GM19043 (cell line): ENCODE results near the gene INF2.
"Not testable (repeated sequence)": the region's sequence is repeated elsewhere in the genome, so short reads cannot be mapped to it uniquely, and the experiment has no call there.

ENCODE experiments used
- ATAC-seq: cut with Tn5 transposase; IDR thresholded peaks from one replicate; pipeline ENCODE4 v1.9.1; 2021; ENCODE audit warnings: low read depth; ENCODE audit not compliant: unreplicated experiment

Gene INF2

DNA sequence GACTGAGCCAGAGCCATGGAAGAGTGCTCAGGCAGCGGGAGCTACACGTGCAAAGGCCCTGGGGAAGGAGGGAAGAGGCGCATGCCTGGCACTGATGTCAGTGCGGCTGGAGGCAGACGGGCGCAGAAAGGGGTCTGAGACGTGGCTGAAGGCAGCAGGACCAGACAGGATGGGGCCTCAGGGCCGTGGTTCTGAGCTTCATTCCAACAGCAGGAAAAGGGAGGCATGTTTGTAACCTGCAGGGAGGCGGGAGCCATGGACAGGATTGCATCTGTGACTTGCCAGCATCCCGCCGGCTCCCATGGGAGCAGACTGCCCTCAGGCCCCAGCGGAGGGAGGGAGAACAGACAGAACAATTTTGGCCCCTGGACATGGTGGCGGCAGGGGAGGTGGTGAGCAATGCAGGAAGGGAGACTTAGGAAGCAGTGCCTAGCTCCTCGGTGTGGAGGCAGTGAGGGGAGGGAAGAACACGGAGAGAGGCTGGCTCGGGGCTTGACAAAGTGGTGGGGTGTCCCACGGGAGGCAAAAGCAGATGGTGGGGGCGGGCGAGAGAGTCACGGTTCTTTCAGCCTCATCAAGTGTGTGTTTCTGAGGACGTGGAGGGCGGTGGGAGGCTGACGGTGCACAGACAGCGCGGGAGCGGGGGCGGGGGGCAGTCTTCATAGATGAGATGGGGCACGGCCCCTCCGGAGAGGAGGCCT, 33.3 kb upstream of the INF2 start:
- ATAC-seq, result no peak

DNA sequence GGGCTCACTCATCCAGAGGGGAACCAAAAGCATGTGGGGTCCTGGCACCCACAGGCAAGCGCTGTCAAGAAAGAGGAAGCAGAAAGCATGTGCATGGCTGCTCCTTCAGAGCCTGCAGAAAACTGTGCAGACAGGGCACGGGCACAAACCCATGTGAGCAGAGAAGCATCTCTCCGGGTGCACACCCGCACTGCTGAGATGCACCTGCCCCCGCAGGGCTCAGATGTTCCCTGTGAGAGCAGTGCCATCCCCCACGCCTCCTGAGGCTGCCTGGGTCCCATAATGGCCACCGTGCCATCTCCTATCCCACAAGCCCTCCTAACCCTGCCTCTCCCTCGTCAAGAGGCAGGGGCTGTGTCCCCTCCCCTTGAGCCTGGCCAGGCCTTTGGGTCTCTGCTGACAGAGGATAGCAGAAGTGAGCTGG, 32.3 kb upstream of the INF2 start:
- ATAC-seq, result no peak

DNA sequence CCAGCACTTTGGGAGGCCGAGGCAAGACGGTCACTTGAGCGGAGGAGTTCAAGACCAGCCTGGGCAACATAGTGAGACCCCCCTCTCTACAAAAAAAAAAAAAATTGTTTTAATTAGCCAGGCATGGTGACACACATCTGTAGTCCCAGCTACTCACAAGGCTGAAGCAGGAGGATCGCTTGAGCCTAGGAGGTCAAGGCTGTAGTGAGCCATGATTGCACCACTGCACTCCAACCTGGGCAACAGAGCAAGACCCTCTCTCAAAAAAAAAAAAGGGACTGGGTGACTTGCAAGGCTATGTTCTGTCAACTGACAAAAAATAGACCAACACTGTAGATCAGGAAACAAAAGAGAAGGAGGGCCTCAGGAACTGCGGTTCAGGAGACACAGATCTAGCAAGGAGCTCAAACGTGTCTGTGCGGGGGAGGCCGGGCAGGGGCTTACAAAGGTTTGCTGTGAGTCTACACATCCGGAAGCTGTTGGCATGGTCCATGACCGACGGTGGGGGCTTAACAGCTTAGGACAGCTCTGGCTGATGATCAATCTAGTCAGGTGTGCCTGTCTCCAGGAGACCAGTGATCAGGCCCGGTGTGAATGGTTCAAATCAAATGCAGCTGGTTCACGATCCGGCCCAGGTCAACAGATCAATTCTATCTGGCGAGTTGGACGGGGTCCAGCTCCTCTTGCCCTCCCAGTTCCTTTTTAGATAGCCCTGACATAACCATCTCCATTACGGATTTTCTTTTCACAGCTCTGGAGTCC, 31.7 kb upstream of the INF2 start:
- ATAC-seq, result peak; percentile 51

DNA sequence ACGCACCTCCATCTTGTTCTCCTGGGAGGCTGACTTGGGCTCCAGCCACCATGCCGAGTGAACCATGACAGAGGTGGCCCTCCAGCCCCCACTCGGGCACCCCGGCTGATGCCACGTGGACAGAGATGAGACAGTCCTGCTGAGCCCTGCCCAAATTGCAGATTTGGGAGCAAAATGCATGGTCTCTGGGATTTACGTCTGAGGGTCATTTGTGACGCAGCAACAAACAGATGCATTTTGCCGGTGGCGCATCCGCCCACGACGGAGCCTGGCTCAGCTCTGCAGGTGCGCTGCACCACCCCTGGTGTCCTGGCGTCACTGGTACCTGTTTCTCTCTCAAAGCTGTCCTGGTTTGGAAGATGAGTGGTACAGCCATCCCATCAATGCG, 31.1 kb upstream of the INF2 start:
- no peak for ATAC-seq

DNA sequence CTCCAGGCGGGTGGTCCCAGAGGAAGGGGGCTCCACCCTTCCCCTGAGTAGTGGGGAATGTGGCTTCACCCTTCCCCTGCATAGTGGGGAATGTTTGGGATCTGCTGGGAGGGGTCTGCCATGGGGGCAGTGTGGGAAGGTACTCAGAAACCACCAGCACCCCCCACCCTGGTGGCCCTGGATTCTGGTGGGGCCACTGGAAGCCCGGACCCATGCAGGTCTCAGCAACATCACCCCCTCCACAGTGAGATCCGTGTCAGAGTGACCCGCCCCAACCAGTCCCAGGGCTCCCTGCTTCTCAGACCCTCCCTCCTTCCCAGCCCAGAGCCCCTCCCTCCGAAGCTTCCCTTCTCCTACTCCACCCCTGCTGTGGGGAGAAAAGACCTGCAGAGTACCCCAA, 30.3 kb upstream of the INF2 start:
- ATAC-seq, result no peak

DNA sequence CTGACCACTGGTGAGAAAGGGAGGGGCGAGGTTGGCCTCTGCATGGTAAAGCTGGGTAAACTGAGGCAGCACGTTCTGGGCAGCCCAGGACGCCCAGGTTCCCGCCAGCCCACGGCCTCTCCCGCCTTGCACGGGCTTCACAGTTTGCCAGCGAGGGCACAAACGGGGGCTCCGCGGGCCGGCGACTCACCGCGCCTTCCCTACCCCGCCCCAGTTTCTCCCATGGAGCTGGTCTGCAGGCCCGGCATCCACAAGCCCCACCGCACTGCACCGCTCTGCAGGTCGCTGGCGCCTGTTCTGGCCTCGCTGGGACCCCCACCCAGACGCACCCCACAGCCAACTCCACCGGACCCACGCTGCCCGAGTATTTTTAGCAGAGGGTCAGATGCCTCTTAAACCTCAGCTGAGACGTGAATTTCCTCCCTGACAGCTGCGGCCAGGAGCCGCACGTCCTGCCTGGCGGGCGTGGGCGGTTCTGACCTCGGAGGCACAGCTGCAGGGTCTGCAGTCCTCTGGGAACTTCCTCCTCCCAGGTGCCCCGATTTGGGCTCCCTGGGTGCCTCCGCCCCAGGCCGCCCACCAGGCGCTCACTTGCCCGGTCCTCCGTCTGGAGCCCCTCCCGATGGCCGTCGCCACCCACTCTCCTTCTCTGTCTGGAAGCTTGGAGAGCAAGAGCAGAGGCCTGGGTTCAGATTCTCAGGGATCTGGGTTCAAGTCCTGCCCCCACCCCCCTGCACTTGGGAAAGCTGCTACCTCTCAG, 29.5 kb upstream of the INF2 start:
- no peak for ATAC-seq

DNA sequence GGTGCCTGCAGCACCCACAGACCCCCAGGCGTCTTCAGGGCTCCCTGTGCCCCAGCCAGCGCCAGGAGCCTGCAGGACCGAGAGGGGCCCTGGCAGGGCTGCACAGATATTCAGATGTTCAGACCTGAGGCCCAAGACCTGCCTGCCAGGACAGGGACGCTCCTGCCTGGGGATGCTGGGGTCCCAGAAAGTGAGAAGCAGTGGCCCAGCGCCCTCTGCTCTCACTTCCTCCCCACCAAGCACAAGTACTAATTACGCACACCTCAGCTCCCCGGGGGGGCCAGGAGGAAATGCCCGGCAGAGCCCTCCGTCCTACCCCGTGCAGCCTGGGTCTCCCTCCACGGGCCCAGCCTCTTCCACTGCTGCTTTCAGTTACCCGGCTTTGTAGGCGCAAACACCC, 28.8 kb upstream of the INF2 start:
- ATAC-seq, result no peak

DNA sequence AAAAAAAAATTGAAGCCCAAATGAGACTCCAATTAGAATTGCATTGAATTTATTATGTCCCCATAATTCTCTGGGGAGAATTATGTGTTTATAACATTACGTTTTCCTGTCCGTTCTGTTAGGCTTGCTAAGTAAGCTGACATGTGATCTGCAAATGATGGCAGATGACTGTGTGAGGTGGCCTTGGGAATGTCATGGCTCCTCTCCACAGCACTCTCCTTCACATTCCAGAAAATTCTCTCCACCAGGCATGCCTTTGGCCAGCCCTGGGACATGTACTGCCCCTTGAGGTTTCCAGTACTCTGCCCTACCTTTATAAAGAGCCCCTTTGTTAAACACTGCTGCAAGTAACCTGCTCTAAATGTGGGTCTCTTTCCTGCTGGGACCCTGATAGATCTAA, 28.3 kb upstream of the INF2 start:
- no peak for ATAC-seq

DNA sequence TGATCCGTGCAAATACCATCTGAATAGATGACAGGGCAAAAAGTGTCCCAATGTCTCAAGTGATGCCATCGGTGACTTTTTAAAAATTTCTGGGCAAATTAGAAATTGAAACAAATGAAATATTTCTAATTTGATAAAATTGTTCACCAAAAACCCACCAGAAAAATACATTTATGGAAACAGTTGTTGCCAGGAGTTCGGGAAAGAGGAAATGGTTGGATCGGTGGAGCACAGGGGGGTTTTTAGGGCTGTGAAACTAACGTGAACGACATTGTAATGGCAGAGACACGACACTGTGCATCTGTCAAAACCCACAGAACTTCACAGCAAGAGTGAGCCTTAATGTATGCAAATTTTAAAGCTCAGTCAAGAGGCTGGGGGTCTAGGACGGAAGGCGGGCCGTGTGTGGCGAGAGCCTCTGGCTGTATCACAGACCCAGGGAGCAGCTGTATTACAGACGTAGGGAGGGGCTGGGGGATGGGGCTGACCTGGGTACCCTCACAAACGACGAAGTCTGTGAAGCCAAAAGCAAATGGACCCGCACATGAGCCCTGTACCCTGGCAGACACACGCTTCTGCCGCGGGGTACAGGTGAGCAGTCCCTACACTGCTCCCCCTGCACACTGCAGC, 27.8 kb upstream of the INF2 start:
- not testable (repeated sequence) for ATAC-seq

DNA sequence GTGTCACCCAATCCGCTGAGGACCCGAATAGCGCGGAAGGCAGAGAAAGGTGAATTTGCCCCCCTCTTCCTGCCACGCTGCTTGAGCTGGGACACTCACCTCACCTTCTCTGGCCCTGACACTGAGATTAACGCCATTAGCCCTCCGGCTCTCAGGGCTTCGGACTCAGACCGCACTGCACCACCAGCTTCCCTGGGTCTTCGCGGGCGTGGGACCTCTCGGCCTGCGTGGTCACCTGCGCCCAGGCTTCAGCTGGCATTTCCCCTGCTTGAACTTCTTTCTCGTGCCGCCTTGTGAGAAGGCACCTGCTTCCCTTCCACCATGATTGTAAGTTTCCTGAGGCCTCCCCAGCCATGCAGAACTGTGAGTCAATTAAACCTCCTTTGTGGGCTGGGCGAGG, 26.9 kb upstream of the INF2 start:
- ATAC-seq, result not testable (repeated sequence)

DNA sequence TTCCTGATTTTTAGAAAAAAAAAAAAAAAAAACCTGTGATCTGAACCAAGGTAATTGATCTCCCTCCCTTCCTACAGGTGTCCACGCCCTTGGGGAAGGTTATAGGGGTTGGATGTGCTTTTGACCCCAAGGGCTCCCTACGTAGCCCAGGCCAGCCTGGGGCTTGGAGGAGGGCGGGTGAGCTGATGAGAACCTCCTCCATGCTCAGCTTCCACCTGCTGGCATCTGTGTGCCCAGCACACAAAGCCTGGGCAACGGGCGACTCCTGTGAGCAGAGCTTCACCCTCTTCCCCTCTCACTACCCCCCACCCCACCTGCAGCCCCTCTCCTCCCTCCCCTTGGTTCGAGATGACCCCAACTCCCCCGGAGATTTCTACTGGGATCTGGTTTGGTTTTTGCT, 25.3 kb upstream of the INF2 start:
- no peak for ATAC-seq

DNA sequence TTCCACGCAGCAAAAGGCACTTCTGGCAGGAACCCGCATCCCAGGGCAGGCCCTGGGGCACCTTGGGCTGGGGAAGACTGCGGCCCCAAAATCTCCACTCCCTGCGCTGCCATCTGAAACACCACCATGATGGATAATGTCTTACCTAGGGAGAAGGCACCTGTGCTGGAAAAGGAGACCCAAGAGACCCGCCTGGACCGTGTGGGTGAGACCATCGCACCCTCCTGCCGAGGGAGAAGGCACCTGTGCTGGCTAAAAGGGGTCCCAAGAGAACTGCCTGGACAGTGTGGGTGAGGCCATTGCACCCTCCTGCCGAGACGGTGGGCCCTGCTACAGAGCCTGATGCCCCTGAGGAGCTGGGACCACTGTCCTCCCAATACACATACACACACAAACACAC, 24.8 kb upstream of the INF2 start:
- no peak for ATAC-seq

DNA sequence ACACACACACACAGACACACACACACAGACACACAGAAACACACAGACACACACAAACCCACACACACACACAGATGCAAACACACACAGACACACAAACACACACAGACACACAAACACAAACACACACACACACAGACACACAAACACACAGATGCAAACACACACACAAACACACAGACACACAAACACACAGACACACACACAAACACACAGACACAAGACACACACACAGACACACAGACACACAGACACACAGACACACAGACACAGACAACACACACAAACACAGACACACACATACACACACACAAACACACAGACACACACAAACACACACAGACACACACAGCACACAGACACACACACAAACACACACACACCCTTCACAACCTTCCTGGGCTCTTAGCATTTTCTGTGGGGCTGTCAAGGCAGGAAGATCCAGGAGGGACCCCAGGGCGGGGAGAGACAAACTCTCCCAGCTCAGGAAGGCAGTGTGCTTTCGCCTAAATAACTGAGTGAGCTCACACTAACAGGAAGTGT, 24.2 kb upstream of the INF2 start:
- ATAC-seq, result no peak

DNA sequence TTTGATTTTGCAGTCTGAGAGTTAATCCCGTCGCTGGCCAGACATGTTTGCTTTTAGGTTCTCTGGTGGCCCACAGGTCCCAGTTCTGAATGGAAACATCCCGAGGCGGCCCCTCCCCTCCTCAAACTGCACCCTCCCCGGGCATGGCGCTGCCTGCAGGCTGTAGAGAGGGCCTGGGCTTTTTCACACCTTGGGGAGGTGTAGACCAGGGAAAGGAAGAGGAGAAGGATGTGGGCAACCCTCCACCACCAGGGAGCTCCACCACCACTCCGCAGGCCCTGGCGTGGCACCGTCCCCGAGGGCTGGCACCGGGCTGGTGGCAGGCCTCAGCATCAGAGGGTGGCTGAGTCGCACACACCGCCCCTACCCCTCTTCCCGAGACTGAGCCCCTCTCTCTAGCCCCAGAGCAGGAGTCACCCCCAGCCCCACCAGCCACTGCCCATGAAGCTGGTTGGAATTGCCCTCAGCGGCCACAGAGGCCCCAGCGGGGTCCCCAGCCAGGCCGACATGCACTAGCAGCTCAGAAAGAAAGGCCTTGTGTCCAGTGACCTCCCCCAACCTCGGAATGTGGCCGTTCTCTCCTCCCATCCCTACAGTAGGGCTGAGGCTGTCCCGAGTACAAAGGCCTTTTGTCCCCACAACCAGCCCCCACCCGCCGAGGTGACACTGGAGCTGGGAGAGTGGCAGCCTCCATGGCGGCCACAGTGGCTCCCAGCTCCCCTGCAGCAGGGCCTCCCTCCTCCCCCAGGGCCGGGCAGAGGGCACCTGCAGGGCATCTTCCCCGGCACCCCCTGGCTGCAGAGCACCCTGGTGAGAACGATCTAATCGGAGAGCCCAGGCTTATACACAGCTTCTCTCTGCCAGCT, 23.5 kb upstream of the INF2 start:
- ATAC-seq, result no peak

DNA sequence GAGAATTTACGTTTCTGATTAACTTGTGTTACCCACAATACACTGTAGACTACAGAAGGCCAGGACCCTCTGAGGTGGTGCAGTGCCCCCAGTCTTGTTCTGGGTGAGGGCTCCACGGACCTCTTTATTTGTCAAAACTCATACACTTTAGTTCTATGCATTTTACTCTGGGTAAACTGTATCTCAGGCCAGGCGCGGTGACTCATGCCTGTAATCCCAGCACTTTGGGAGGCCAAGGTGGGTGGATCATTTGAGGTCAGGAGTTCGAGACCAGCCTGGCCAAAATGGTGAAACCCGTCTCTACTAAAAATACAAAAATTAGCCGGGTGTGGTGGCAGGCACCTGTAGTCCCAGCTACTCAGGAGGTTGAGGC, 22.9 kb upstream of the INF2 start:
- not testable (repeated sequence) for ATAC-seq

DNA sequence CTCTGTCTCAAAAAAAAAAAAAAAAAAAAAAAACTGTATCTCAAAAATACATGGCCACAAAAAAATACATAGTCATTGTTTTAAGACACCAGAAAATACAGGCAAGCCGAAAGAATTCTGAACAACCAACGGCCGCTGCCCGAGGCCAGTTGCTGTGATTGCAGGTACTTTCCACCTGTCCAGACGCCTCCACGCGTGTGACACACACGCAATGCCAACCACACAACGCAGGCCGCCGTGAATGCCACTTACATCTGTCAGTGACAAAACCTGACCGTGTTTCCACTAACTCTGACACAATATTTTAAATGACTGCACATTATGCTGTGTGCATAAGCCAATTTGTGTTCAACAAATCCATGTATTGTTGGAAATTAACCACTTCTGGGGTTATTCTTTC, 22.4 kb upstream of the INF2 start:
- no peak for ATAC-seq

DNA sequence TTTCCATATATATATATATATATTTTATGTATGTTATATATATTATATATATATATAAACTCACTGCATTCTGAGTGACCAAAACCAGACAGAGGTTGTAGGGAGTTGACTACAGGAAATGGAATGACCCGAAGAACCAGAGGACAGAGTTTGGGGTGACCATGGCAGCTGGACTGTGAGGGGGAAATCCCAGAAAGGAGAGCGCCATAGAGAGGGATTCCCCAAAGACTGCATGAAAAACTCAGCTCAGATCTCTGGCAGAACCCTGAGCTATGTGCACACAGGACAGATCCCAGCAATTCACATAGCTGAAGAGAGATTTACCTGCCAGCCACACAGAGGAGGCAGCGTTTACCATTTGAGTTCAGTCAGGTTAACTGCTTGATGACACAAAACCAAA, 19.7 kb upstream of the INF2 start:
- no peak for ATAC-seq

DNA sequence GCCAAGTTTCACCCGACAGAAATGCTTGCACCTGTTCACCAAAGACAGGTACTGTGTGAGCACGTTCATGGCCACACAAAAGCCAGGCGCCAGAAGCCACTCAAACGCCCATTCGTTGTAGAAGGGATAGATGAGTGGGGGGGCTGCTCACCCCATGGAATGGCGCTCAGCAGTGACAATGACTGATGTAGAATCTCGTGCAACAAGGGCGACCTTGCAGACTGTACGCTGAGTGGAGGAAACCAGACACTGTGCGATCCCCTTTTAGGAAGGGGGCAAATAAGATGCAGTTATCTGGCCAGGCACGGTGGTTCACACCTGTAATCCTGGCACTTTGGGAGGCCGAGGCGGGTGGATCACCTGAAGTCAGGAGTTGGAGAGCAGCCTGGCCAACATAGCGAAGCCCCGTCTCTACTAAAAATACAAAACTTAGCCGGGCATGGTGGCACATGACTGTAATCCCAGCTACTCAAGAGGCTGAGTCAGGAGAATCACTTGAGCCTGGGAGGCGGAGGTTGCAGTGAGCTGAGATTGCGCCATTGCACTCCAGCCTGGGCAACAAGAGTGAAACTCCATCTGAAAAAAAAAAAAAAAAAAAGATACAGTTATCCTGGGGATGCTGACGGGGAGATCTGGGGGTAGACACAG, 18.0 kb upstream of the INF2 start:
- ATAC-seq, result not testable (repeated sequence)

DNA sequence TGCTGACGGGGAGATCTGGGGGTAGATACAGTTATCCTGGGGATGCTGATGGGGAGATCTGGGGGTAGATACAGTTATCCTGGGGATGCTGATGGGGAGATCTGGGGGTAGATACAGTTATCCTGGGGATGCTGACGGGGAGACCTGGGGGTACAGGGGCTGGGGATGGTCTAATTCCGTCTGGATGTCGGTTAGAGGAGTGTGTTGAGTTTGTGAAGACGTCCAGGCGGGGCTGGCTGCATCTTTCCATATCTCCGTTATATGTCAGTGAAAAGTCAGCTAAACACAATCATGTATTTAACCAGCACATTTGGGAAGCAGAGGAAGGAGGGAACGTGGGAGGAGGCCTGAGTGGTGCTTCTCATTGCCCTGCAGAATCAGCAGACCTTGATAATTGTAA, 17.3 kb upstream of the INF2 start:
- not testable (repeated sequence) for ATAC-seq
